ENCODE data around the gene C12orf43.

GRCh38 chr12:121059031-121059898 is 43.0 kb upstream of the C12orf43 start:
- TF ChIP-seq, protein P1, sequence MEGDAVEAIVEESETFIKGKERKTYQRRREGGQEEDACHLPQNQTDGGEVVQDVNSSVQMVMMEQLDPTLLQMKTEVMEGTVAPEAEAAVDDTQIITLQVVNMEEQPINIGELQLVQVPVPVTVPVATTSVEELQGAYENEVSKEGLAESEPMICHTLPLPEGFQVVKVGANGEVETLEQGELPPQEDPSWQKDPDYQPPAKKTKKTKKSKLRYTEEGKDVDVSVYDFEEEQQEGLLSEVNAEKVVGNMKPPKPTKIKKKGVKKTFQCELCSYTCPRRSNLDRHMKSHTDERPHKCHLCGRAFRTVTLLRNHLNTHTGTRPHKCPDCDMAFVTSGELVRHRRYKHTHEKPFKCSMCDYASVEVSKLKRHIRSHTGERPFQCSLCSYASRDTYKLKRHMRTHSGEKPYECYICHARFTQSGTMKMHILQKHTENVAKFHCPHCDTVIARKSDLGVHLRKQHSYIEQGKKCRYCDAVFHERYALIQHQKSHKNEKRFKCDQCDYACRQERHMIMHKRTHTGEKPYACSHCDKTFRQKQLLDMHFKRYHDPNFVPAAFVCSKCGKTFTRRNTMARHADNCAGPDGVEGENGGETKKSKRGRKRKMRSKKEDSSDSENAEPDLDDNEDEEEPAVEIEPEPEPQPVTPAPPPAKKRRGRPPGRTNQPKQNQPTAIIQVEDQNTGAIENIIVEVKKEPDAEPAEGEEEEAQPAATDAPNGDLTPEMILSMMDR (IDR thresholded peaks at IDR 0.05) = no peak
- TF ChIP-seq POLR2A (IDR thresholded peaks at IDR 0.05) = no peak
- no peak for TF ChIP-seq EP300 (IDR thresholded peaks at IDR 0.05)
